WERI-Rb-1 (cell line): ENCODE measurements around the gene ADK.

Experiments
- DNase-seq: peaks from one replicate; pipeline ENCODE4 v3.0.0-alpha.2; 2020
- H3K27ac ChIP-seq: fragments of 250-450 bp; sonication (Bioruptor Pico); 2 replicates; pipeline ENCODE4 v1.5.1; 2020; ENCODE audit warnings: mild to moderate bottlenecking, moderate library complexity
- H3K27me3 ChIP-seq: fragments of 250-450 bp; sonication (Bioruptor Pico); 2 replicates; pipeline ENCODE4 v1.5.1; 2021; ENCODE audit warnings: mild to moderate bottlenecking, low read depth, moderate library complexity; ENCODE audit not compliant: insufficient read depth, severe bottlenecking
- H3K36me3 ChIP-seq: fragments of 250-450 bp; sonication (Bioruptor Pico); 2 replicates; pipeline ENCODE4 v1.5.1; 2020; ENCODE audit warnings: mild to moderate bottlenecking, moderate library complexity
- H3K4me3 ChIP-seq: 2 replicates; pipeline ENCODE4 v1.5.1; 2011; ENCODE audit warnings: low read depth, mild to moderate bottlenecking, control low read depth, low read length
- H3K9me3 ChIP-seq: fragments of 250-450 bp; sonication (Bioruptor Pico); 2 replicates; pipeline ENCODE4 v1.5.1; 2021; ENCODE audit warnings: mild to moderate bottlenecking, moderate library complexity; ENCODE audit not compliant: severe bottlenecking
- CTCF ChIP-seq: IDR thresholded peaks from 2 replicates; pipeline ENCODE4 v1.5.1; 2011; ENCODE audit warnings: low read depth, mild to moderate bottlenecking, control low read depth, inconsistent platforms, low read length

ADK gene

GRCh38 chr10:74728225-74728624, 577.2 kb downstream of the ADK start:
- DNase-seq: no peak
- H3K4me3 ChIP-seq: no peak overlapping the region
- no peaks in the 10 kb centered on the region for H3K36me3 ChIP-seq
- H3K27me3 ChIP-seq: no peaks in the 10 kb centered on the region
- TF ChIP-seq CTCF: no peak
- H3K27ac ChIP-seq: no peak overlapping the region
- H3K9me3 ChIP-seq: no peaks in the 10 kb centered on the region

GRCh38 chr10:74730246-74730645, 579.2 kb downstream of the ADK start:
- peaks cover 2% of the 10 kb centered on the region for H3K9me3 ChIP-seq
- no peak overlapping the region for H3K4me3 ChIP-seq
- H3K36me3 ChIP-seq: no peaks in the 10 kb centered on the region
- H3K27ac ChIP-seq: no peak overlapping the region
- no peak for DNase-seq
- no peaks in the 10 kb centered on the region for H3K27me3 ChIP-seq
- no peak for TF ChIP-seq CTCF

- peaks cover 2% of the 10 kb centered on the region for H3K9me3 ChIP-seq
These were observed 582.6 kb downstream of the ADK start for GRCh38 chr10:74733612-74734011.

GRCh38 chr10:74736029-74736428, 585.0 kb downstream of the ADK start:
- TF ChIP-seq CTCF: no peak
- H3K36me3 ChIP-seq: no peaks in the 10 kb centered on the region
- no peak overlapping the region for H3K27ac ChIP-seq
- H3K4me3 ChIP-seq: no peak overlapping the region
- peaks cover 2% of the 10 kb centered on the region for H3K9me3 ChIP-seq
- no peaks in the 10 kb centered on the region for H3K27me3 ChIP-seq
- no peak for DNase-seq

More at GRCh38 chr10:74733612-74734011, 582.6 kb downstream of the ADK start:
- no peaks in the 10 kb centered on the region for H3K27me3 ChIP-seq
- no peak for DNase-seq
- TF ChIP-seq CTCF: no peak
- no peak overlapping the region for H3K27ac ChIP-seq
- no peaks in the 10 kb centered on the region for H3K36me3 ChIP-seq
- H3K4me3 ChIP-seq: no peak overlapping the region

GRCh38 chr10:74738052-74738451, 587.0 kb downstream of the ADK start:
- no peaks in the 10 kb centered on the region for H3K27me3 ChIP-seq
- H3K9me3 ChIP-seq: peaks cover 2% of the 10 kb centered on the region
- H3K27ac ChIP-seq: no peak overlapping the region
- TF ChIP-seq CTCF: no peak
- H3K4me3 ChIP-seq: no peak overlapping the region
- no peaks in the 10 kb centered on the region for H3K36me3 ChIP-seq
- DNase-seq: no peak

- no peak overlapping the region for H3K27ac ChIP-seq
- H3K27me3 ChIP-seq: no peaks in the 10 kb centered on the region
- peaks cover 1% of the 10 kb centered on the region for H3K9me3 ChIP-seq
- H3K4me3 ChIP-seq: no peak overlapping the region
- no peak for TF ChIP-seq CTCF
- no peaks in the 10 kb centered on the region for H3K36me3 ChIP-seq
- DNase-seq: no peak
These were observed 587.5 kb downstream of the ADK start for GRCh38 chr10:74738542-74738941.
